NAMALWA (cell line): ENCODE results near the gene RASGRP3.

Experiments
- DNase-seq: peaks from one replicate; pipeline ENCODE4 v3.0.0-alpha.2; 2015; ENCODE audit warnings: low spot score

The RASGRP3 gene

DNA sequence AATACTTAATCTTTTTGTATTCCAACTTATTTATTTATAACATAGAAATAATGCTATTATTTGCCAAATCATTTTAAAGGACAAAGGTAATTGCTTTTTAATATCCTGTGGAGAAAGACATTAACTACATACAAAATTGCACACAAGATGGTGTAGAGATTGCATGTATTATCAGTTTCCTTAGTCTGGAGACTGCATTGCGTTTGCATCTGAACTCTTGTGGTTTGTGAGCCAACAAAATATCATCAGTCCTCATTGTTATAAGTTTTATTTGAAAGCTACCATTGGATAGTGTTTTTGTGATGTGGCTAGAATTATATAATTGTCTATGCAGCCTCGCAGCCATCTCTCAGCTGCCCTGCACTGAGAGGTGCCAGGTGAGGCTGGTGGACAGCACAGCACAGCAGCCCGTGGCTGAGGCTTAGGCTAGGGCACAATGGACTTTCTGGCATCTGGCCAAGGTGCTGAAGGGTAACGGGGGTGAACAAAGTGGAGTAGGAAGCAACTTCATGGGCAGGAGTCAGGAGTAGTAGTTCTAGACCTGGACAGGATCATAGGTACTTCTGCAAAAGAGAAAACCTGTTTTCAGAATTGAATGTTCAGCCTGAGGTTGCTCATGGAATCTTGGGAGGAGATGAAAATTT is 15.1 kb downstream of the RASGRP3 start:
- DNase-seq: peak; percentile 64

DNA sequence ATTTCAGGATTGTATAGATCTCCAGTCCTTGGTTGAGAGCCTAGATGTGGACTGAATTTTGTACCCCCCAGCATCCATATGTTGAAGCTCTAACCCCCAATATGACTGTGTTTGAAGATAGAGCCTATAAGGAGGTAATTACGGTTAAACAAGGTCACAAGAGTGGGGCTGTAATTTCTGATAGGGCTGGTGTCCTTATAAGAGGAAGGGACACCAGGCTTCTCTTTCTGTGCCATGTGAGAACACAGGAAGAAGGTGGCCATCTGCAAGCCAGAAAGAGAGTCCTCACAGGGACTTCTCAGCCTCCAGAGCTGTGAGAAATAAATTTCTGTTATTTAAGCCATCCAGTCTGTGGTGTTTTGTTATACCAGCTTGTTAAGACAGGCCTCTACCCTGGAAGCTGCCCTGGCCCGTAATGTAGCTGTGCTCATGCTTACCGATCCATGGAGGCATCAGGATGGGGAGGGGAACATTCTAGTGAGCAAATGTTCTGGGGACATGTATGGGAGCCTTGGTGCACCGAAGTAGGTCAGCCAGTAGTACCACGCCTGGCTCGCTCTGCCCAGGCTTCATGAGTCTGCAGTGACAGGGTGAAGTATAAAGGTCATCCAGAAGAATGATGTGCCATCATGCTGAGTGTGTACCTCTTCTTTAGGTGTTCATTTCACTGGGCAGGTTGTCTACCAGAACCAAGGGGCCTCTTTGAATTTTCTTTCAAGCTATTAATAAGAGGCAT is 16.1 kb downstream of the RASGRP3 start:
- DNase-seq: peak; percentile 44

GRCh38 chr2:33494155-33494779 is 17.8 kb downstream of the RASGRP3 start:
- DNase-seq: peak; percentile 87

DNA sequence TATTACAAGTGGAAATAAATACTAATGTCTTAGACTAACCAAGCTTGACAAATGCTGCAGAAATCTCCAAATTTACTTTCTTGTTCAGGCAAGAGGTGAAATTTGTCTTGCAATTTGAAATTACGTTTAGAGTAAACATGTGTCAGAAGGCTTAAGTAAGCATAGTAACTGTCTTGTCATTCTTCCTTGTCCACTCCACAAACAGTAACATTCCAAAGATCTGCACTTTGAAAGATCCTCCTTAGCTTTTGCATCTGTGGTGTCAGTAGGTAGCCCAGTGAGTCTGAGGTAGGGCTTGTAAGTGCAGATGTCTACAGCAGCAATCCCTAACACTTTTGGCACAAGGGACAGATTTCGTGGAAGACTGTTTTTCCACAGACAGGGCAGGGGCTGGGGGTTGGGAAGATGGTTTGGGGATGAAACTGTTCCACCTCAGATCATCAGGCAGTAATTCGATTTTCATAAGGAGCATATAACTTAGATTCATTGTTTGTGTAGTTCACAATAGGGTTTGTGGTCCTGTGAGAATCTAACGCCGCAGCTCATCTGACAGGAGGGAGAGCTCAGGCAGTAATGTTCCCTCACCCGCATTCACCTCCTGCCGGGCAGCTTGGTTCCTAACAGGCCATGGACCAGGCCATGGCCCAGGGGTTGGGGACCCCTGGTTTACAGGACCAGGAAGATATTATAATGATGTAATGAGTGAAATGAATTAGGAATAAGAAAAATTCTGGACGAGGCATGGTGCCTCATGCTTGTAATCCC is 18.6 kb downstream of the RASGRP3 start:
- DNase-seq: peak; percentile 58

- no peak for DNase-seq
These were observed 19.2 kb downstream of the RASGRP3 start for GRCh38 chr2:33495683-33496082.

DNA sequence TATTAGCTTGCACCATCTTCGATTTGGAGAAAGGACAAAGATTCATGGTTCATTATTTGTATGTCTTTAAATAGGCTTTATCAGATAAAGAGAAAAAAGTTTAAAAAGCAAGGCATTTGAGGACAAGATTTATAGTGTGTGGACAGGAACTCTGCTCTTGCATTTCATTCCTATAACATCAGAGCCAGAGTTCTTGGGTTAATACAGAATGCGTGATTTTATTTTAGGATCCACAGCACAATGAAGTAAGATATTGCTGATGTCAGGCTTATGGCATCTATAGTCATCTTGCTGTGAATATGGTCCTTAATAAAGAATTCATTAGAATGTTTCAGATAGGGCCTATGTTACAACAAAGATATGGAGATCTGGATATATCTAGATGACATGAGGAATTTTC is 19.7 kb downstream of the RASGRP3 start:
- peak; percentile 24 for DNase-seq

DNA sequence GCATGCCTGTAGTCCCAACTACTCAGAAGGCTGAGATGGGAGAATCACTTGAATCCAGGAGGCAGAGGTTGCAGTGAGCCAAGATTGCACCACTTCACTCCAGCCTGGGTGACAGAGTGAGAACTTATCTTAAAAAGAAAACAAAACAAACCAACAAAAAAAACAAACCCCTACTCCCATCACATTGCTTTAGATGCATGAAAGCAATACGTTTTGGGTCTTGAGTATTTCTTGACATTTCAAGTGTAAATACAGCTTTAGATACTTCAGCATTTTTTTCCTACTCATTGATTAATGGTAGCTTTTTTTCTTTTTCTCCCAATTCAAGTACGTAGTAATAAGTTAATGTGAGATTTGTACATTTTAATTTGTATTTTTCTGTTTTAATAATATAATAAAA is 20.3 kb downstream of the RASGRP3 start:
- peak; percentile 22 for DNase-seq

DNA sequence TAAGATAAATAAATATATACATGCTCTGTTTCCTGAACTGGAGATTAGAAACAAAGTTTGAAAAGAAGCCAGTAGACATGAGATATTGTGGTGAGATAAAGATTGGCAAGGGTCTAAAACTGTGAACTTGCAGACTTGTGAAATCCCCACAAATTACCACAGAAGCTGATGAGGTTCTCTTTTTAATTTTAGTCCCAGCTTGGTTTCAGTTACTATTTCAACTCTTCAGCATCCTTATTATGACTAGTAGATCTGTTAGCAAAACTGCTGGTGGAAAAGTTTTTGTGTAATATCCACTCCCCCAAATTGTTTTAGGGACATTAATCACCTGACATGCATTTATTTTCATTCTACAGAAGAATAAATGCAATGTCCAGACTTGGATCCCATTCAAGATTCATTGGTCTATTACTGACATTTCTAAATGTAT is 20.8 kb downstream of the RASGRP3 start:
- DNase-seq: peak; percentile 68

DNA sequence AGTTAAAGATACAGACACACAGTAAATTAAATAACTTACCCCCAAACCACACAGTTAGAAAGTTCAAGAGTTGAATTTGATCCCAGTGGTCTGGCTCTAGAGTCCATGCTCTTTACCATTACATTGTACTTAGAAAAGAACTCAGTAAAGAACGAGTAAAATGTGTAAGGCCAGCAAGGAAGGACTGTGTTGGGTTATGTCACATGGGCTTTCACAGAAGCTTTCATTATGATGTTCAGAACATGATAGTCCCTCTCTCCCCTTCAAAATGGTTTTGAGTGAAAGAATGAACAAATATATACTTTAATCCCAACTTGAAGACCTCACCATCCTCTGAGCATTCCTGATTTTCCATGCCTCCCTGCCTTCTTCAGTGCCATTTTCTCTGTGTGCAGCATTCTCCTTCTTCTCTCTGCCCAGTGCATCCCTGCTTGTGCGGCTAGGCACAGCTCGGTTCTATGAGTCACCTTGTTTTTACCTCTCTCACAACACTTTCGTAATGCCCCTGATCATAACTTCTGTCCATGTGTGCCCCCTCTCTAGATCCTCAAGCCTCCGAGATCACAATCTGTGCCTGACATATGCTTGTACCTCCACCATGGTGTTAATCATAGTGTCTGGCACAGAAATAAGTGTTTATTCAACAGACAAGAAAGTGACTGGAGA is 22.0 kb downstream of the RASGRP3 start:
- DNase-seq: peak; percentile 28

DNA sequence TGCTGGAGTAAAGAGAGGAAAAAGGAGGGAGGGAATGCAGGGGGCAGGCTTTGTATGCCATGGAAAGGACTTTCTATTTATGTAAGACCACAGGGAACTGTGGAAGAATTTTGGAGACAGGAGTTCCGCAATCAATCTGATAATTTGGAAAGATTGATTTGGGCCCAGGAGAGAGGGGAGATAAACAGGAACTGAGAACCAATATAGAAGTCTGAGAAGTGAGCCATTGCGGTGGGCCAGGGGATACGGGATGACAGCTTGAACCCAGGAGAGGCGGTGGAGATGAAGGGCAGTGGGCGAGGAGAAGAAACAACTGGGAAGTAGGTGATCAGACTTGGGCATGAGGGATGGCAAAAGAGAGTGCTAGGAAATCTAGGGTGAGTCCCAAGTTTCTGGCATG is 23.7 kb downstream of the RASGRP3 start:
- no peak for DNase-seq

DNA sequence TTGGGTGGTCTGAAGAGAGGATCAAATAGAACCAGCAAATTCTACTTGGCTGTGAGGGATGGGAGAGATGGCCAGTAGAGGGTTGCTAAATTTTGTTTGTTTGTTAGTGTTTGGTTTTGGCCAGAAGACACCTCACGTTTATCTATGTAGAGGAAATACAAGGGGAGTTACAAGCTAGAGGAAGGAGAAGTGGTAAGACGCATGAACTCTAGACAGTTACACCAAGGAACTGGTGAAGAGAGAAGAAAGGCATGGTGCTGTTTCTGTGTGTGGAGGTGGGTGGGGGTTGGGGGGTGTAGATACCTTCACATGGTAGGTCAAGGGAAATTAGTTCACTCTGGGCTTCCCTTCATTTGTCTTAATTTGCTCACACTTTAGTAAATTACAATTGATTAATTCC is 25.6 kb downstream of the RASGRP3 start:
- DNase-seq: peak; percentile 23

GRCh38 chr2:33503002-33503401 is 26.6 kb downstream of the RASGRP3 start:
- no peak for DNase-seq

- DNase-seq: no peak
These were observed 29.5 kb downstream of the RASGRP3 start for GRCh38 chr2:33505966-33506365.

DNA sequence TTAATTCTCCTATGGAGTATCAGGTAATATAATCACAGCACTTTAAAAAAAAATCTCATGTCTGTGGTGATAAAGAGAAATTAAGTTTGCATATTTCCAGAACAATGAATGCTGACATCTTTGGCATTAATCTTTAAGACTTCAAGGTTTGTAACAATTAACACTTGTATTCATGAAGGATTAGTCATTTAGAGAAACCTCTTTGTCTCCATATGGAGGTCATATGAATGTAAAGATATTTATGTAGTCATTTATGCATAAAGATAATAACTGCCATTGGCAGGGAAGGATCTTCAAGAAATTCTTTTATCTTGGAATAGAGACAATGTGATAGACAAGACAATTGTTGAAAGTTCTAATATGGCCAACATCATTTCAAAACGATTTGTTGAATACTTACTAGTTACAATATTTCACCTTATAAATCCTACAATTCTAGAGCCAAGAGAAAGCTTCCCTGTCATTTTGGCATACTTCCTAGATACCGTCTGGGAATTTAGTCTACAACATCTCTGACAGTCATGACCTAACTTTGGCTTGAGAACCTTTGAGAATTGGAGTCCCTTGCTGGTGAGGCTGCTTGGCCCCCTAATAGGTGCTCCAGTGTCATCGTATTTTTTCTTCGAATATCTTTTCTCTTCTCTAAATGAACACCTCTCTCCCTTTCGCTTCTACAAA is 33.6 kb downstream of the RASGRP3 start:
- DNase-seq: no peak

DNA sequence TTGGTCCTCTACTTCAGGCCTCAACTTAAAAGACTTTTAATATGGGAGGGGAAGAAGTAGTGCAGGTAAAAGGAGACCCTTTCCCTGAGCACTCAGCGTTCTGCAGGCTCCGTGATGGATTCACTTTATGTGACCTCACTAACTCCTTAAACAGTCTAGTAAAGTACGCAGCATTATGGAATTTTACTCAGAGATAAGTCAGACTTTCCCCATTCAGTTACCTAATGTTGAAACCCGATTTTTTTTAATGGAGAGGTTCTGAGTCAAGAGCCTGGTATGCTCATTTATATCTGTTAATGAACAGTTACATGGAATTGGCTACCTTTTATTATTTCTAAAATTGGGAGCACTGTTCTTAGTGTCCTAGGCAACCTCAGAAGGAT is 34.1 kb downstream of the RASGRP3 start:
- DNase-seq: no peak

- DNase-seq: no peak
These were observed 34.7 kb downstream of the RASGRP3 start for GRCh38 chr2:33511141-33511540.

DNA sequence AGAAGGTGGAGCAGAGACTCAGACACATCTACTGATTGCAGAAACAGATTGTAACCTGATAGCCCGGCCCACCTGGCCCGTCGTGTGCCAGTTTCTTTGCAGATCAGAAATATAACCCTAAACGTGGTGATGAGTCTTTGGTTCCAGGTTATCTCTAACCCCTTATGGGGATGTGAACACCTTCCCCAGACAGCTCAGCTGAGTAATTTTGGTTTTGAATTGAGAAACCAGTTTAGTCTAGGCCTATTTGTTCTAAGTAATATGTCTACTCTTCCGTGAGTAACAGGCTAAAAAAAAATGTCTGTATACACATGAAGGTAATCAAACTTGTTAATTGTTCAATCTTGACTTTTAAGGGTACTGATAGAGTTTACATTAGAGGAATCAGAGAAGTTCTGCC is 35.7 kb downstream of the RASGRP3 start:
- no peak for DNase-seq

- DNase-seq: no peak
These were observed 37.0 kb downstream of the RASGRP3 start for GRCh38 chr2:33513480-33513879.

DNA sequence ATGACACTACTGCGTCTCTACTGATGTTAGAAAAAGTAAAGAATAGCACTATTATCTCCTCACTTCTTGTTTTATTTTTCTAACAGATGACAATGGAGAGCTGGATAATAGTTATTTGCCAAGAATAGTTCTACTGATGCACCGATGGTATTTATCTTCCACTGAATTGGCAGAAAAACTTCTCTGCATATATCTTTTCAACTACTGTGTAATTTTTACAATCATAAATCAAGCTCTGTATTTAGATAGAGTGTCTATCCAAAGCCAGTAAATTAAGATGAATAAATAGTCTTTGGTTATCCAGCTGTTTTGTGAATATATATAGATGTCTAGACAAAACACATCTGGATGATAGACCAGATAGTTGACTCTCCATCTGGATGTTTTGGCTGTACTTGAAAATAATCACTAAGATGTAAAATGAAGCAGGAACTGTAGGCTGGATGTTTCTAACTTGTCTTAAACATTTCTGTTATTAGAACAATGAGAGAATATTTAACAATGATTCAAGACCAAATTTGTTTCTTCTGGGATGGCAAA is 40.1 kb downstream of the RASGRP3 start:
- DNase-seq: no peak

GRCh38 chr2:33518200-33518599 is 41.8 kb downstream of the RASGRP3 start:
- no peak for DNase-seq

DNA sequence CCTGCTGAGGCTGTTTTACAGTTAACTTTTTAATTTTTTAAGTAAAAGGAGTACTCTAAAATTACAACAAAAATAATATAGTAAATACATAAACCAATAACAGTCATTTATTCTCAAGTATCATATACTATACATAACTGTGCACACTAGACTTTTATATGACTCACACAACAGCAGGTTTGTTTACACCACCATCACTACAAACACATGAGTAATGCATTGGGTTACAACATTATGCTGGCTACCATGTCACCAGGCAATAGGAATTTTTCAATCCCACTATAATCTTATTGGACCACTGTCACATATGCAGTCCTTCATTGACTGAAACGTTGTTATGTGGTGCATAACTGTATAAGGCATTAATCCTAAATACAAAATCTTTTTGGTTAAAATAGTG is 42.5 kb downstream of the RASGRP3 start:
- DNase-seq: no peak
